Ovary (tissue), 3 donors: ENCODE data around the gene CFAP52.

Experiments used
- EP300 ChIP-seq: sonication (generic); formaldehyde crosslinking; IDR thresholded peaks from one replicate; pipeline ENCODE4 v1.6.1; 2017; ENCODE audit warnings: antibody characterized with exemption
- POLR2A ChIP-seq: fragments of 450-650 bp; IDR thresholded peaks from one replicate; pipeline ENCODE4 v1.6.1; 2017; ENCODE audit warnings: antibody characterized with exemption, mild to moderate bottlenecking, moderate library complexity
- TF ChIP-seq, protein P1 (sequence below), 3 donors: fragments of 450-650 bp in 2 of 3; fragments of 200-600 bp in 1 of 3; IDR thresholded peaks; one replicate each; pipeline versions ENCODE4 v1.5.1 to v1.8.0; 2016 to 2022; ENCODE audit warnings: antibody characterized with exemption in 3 of 3, mild to moderate bottlenecking in 1 of 3
- donor health status: DM: no; HTN: no; CAD: no.

DNA sequence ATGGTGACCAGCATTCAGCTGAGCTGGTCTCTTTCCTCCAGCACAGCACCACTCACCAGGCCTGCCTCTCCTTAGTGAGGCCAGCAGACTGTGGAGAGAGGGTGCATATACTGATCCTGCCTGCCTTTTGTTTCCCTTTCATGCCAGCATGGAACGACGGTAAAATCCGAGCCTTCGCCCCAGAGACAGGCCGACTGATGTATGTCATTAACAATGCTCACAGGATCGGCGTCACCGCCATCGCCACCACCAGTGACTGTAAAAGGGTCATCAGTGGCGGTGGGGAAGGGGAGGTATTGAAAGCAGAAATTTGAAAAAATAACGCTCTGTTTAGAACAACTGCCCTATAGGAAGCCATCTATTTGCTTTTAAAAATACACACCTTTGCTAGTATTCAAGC is 56.3 kb downstream of the CFAP52 start:
- TF ChIP-seq, protein P1, sequence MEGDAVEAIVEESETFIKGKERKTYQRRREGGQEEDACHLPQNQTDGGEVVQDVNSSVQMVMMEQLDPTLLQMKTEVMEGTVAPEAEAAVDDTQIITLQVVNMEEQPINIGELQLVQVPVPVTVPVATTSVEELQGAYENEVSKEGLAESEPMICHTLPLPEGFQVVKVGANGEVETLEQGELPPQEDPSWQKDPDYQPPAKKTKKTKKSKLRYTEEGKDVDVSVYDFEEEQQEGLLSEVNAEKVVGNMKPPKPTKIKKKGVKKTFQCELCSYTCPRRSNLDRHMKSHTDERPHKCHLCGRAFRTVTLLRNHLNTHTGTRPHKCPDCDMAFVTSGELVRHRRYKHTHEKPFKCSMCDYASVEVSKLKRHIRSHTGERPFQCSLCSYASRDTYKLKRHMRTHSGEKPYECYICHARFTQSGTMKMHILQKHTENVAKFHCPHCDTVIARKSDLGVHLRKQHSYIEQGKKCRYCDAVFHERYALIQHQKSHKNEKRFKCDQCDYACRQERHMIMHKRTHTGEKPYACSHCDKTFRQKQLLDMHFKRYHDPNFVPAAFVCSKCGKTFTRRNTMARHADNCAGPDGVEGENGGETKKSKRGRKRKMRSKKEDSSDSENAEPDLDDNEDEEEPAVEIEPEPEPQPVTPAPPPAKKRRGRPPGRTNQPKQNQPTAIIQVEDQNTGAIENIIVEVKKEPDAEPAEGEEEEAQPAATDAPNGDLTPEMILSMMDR (IDR thresholded peaks at IDR 0.05): no peak
- no peak for TF ChIP-seq POLR2A
- TF ChIP-seq EP300: no peak
